Prostate gland (tissue), 2 donors: ENCODE measurements around the gene PRKCG.
"Not testable (repeated sequence)": the region's sequence is repeated elsewhere in the genome, so short reads cannot be mapped to it uniquely, and the experiment has no call there.

Experiments
- CTCF ChIP-seq, 4 experiments: fragments of 200-600 bp in 2 of 4; fragments of 450-650 bp in 2 of 4; sonication (generic) in 2 of 4; IDR thresholded peaks; 1 replicate in 3 of 4; 2 replicates in 1 of 4; pipeline ENCODE4 v1.5.1; 2016 to 2019; ENCODE audit warnings: antibody characterized with exemption in 4 of 4, mild to moderate bottlenecking in 2 of 4, moderate library complexity in 2 of 4
- POLR2A ChIP-seq: fragments of 450-650 bp; IDR thresholded peaks from one replicate; pipeline ENCODE4 v1.6.1; 2016; ENCODE audit warnings: antibody characterized with exemption, mild to moderate bottlenecking

GRCh38 chr19:53832861-53833260, 49.1 kb upstream of the PRKCG start:
- not testable (repeated sequence) for TF ChIP-seq CTCF (IDR thresholded peaks at IDR 0.05); POLR2A
